ENCODE data around the gene ZC3H11A.
"Not testable (repeated sequence)": the region's sequence is repeated elsewhere in the genome, so short reads cannot be mapped to it uniquely, and the experiment has no call there.

ZC3H11A gene

GRCh38 chr1:203781962-203782361 lies 13.5 kb upstream of the ZC3H11A start:
- DNase-seq (ENCODE audit: low read depth in 2 of 2), result no peak

- no peak for DNase-seq (ENCODE audit: low read depth in 2 of 2)
These were observed 5.5 kb upstream of the ZC3H11A start for GRCh38 chr1:203789966-203790365.

GRCh38 chr1:203791498-203791897 lies 3.9 kb upstream of the ZC3H11A start:
- DNase-seq (ENCODE audit: low read depth in 2 of 2), result no peak

- no peak for DNase-seq (ENCODE audit: low read depth in 2 of 2)
These were observed 2.9 kb upstream of the ZC3H11A start for GRCh38 chr1:203792486-203792885.

GRCh38 chr1:203793561-203793960 lies 1.9 kb upstream of the ZC3H11A start:
- DNase-seq (ENCODE audit: low read depth in 2 of 2), result not testable (repeated sequence)

GRCh38 chr1:203794764-203795440 lies 521 bp upstream of the ZC3H11A start:
- no peak for DNase-seq (ENCODE audit: low read depth in 2 of 2)

GRCh38 chr1:203796236-203796605 lies 798 bp downstream of the ZC3H11A start:
- peak in 1 of 2 donors; percentile 1 for DNase-seq (ENCODE audit: low read depth in 2 of 2)

GRCh38 chr1:203797216-203797615 lies 1.8 kb downstream of the ZC3H11A start:
- no peak for DNase-seq (ENCODE audit: low read depth in 2 of 2)

GRCh38 chr1:203797948-203798655 lies 2.7 kb downstream of the ZC3H11A start:
- no peak for DNase-seq (ENCODE audit: low read depth in 2 of 2)

- no peak for DNase-seq (ENCODE audit: low read depth in 2 of 2)
These were observed 3.7 kb downstream of the ZC3H11A start for GRCh38 chr1:203799157-203799556.

- DNase-seq (ENCODE audit: low read depth in 2 of 2), result no peak
These were observed 4.5 kb downstream of the ZC3H11A start for GRCh38 chr1:203799971-203800370.

GRCh38 chr1:203805689-203806088 lies 10.3 kb downstream of the ZC3H11A start:
- DNase-seq (ENCODE audit: low read depth in 2 of 2), result no peak

- DNase-seq (ENCODE audit: low read depth in 2 of 2), result no peak
These were observed 11.8 kb downstream of the ZC3H11A start for GRCh38 chr1:203807196-203807595.

- DNase-seq (ENCODE audit: low read depth in 2 of 2), result no peak
These were observed 18.3 kb downstream of the ZC3H11A start for GRCh38 chr1:203813581-203814341.

GRCh38 chr1:203818399-203818798 lies 23.0 kb downstream of the ZC3H11A start:
- DNase-seq (ENCODE audit: low read depth in 2 of 2), result no peak

GRCh38 chr1:203823306-203823705 lies 27.9 kb downstream of the ZC3H11A start:
- DNase-seq (ENCODE audit: low read depth in 2 of 2), result no peak

GRCh38 chr1:203826175-203826574 lies 30.8 kb downstream of the ZC3H11A start:
- DNase-seq (ENCODE audit: low read depth in 2 of 2), result no peak

- no peak for DNase-seq (ENCODE audit: low read depth in 2 of 2)
These were observed 32.6 kb downstream of the ZC3H11A start for GRCh38 chr1:203828002-203828401.

GRCh38 chr1:203828503-203828902 lies 33.1 kb downstream of the ZC3H11A start:
- no peak for DNase-seq (ENCODE audit: low read depth in 2 of 2)

GRCh38 chr1:203829247-203829646 lies 33.8 kb downstream of the ZC3H11A start:
- DNase-seq (ENCODE audit: low read depth in 2 of 2), result not testable (repeated sequence)

GRCh38 chr1:203835476-203835875 lies 40.1 kb downstream of the ZC3H11A start:
- no peak for DNase-seq (ENCODE audit: low read depth in 2 of 2)

- DNase-seq (ENCODE audit: low read depth in 2 of 2), result no peak
These were observed 43.7 kb downstream of the ZC3H11A start for GRCh38 chr1:203839081-203839480.
